Urothelium cell line (cell line): Measurements from ENCODE around the gene NDUFC2.
"Not testable (repeated sequence)": the region's sequence is repeated elsewhere in the genome, so short reads cannot be mapped to it uniquely, and the experiment has no call there.

Experiments used
- DNase-seq: peaks from one replicate; pipeline ENCODE4 v3.0.0; 2011; ENCODE audit warnings: low spot score, mixed read lengths
- FAIRE-seq: peaks from 2 replicates; lab custom pipeline; 2011; peaks lifted over from hg19 to GRCh38; lab: Jason Lieb, UNC

NDUFC2 gene

DNA sequence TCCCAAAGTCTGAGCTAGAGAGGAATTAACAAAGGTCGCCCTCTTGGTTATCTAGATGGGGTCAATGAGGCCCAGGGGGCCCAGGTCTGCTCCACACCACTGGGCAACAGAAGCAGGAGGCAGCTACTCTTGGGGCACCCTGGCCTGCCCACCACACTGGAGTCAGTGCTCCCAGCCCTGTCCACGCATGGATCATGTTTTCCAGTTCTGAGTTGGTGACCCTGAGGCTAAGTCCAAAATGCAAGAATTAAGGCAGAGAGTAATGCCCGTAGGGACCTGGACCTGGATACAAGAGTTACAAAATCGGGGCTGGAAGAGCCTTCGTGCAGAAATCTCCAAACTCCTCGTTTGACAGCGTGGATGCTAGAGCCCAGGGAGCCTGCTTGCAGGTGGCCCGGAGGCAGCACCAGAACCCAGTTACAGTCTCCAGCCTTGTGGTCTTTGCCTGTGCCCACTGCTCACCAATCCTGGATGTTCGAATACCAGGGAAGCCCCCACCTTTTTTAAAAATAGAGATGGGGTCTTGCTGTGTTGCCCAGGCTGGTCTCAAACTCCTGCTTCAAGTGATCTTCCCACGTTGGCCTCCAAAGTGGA, 22.1 kb downstream of the NDUFC2 start:
- DNase-seq (no peak), FAIRE-seq (no peak)

DNA sequence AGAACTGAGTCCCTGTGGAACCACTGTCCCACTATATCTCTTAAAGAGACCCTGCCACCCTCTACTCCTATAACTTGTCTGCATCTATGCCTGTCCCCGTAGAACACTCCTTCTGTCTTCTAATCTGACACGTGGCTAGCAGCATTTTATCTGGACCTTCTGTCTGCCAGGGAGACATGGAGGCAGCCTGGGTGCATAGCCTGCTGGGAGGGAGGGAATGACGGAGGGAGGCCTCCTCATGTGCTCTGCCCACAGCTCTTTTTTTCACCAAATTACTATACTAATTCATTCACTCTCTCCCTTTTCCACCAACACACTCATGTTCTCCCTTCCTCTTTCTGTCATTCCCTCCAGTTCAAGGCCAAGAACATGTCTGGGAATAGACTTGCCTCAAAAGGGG, 23.6 kb downstream of the NDUFC2 start:
- no peak for DNase-seq
- no peak for FAIRE-seq

DNA sequence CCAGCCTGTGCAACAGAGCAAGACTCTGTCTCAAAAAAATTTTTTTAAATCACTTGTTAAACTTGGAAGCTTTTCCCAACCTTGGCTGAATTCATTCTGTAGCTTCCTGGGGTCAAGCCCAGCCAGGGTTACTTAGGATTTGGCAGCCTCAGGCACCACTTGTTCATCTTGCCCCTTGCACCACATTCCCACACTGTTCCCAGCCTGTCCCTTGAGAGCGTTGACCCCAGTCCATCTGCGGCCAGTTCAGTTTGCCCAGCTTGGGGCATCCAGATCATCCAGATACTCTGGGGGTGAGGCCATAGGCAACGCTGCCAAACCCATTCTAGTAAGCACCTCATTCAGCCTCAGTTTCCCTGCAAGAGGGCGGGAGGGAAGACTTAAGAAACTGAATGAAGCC, 24.7 kb downstream of the NDUFC2 start:
- DNase-seq (no peak), FAIRE-seq (no peak)

DNA sequence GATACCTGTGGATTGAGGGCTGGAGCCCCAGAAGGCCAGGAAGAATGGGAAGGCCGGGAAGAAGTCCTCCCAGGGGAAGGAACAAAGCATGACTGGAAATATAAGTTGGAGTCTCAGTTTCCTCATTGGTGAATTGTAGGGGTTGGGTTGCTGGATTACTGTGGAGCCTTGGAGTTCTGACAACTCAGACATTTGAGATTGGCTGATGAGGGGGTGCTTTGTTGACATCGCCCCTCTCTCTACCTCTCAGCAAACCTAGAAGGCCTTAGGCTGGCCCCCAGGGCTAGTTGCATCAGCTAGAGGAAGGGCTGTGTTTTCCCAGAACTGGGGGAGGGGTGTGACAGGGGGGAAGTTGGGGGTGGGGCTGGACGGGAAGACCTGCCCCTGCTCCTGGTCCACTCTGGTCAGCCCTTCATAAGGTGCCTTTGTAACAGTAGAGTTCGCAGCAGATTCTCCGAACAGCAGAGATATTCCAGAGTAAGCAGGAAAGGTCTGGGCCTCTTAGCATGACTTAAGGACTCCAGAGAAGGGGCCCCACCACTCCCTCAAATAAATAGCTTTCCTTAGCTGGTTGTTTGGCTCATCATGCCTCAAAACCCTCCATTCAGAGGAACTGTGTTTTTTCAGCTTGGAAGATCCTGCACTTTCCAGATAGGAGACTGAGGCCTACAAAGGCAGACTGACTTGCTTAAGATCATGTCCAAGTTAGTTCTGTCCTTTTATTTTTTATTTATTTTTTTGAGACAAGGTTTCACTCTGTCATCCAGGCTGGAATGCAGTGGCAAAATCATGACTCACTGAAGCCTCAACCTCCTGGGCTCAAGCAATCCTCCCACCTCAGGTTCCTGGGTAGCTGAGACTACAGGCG, 28.5 kb downstream of the NDUFC2 start:
- no peak for FAIRE-seq
- DNase-seq = peak; percentile 50

DNA sequence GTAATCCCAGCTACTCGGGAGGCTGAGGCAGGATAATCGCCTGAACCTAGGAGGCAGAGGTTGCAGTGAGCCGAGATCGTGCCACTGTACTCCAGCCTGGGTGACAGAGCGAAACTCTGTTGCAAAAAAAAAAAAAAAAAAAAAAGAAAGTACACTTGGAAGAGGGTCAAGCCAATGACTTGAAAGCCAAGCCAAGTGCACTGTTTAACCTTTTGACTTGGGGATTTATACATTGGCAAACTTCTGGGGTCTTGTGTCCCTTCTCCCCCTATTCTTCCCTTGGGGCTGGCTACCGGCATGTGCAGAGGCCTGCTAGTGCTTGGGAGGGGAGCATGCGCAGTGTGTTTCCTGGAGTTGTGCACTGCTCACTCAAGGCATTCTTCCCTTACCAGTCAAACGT, 30.3 kb downstream of the NDUFC2 start:
- no peak for DNase-seq
- FAIRE-seq = no peak

DNA sequence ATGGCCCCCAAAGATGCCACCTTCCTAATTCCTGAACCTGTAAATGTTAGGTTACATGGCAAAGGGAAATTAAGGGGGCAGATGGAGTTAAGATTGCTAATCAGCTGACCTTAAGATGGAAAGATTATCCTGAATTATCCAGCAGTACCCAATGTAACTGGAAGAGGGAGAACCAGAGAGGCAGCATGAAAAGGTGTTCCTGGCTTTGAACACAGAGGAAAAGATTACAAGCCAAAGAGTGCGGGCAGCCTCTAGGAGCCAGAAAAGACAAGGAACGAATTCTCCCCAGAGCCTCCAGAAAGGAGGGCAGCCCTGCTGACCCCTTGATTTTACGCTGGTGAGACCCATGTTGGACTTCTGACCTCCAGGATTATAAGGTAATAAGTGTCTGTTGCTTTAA, 31.1 kb downstream of the NDUFC2 start:
- FAIRE-seq (no peak), DNase-seq (no peak)

DNA sequence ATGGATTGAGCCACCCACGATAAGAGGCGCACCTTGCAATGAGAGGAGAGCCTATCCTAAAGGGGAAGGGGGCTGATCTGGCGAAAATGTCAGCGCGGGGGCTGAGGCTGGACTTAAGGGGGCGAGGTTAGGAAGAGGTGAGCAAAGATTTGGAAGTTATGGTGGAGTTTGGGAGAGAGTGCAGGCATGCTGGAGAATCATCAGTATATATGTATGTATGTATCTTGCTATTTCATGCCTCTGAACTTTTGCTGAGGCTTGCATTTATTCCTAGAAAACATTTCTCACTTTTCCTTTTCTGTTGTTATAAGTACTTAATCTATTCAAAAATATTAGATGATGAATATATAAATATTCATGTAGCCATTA, 33.2 kb downstream of the NDUFC2 start:
- no peak for DNase-seq
- FAIRE-seq = no peak

DNA sequence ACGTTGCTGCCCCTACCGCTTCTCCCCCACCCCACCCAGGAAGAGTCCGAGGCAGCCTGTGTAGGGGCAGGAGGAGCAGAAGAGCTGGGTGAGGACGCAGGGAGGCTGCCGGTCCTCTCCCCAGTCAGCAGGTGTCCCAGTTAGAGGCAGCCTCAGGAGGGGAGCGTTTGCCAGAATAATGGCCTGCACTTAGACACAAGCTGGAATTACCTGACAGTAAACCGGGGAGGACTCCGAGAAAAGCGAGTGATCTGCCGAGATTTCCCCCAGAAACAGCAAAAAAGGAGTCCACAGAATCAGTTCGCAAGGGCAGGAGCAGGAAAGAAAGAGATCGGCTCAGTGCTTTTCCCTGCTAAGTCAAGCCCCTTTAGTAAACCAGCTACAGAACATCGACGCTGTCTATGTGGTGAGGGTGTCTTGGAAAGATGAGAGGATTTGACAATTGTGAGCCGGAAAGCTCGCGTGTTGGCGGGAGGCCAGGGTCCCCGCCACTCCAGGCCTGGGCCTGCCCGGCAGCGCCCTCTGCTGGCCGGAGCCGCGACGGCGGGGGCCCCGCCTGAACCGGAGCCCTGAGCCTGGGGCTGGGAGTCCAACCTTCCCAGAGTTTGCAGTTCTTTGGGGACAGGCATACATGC, 33.7 kb downstream of the NDUFC2 start:
- peak; percentile 92 for DNase-seq
- no peak for FAIRE-seq

DNA sequence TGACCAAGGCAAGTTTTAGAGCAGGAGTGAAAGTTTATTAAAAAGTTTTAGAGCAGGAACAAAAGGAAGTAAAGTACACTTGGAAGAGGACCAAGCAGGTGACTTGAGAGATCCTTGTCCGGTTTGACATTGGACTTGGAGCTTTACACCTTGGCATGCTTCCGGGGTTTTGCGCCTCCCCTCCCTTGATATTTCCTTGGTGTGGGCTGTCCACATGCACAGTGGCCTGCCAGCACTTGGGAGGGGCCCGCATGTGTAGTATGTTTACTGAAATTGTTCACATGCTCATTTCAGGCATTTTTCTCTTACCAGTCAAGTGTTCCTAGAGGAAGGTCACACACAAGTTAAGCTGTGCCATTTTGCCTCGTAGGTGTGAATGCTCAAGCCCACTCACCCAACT, 35.0 kb downstream of the NDUFC2 start:
- no peak for DNase-seq
- FAIRE-seq = no peak

DNA sequence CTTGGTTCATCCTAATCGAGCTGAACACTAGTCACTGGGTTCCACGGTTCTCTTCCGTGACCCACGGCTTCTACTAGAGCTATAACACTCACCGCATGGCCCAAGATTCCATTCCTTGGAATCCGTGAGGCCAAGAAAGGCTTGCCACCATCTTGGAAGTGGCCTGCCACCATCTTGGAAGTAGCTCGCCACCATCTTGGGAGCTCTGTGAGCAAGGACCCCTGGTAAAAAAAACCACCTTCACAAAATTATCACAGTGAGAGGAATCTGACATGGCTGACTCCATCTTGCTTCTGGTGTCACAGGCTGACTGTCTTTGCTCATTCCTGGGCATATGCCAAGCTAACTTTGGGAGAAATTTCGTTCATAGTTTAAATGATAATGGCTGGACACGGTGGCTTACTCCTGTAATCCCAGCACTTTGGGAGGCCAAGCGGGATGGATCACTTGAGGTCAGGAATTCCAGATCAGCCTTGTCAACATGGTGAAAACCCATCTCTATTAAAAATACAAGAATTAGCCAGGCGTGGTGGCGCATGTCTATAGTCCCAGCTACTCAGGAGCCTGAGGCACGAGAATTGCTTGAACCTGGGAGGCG, 37.7 kb downstream of the NDUFC2 start:
- FAIRE-seq = no peak
- DNase-seq = no peak

DNA sequence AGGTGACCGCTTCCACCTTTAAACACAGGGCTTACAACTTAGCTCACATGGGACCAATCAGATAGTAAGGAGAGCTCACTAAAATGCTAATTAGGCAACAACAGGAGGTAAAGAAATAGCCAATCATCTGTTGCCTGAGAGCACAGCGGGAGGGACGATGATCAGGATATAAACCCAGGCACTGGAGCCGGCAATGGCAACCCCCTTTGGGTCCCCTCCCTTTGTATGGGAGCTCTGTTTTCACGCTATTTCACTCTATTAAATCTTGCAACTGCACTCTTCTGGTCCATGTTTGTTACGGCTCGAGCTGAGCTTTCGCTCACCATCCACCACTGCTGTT, 38.3 kb downstream of the NDUFC2 start:
- not testable (repeated sequence) for FAIRE-seq, DNase-seq

DNA sequence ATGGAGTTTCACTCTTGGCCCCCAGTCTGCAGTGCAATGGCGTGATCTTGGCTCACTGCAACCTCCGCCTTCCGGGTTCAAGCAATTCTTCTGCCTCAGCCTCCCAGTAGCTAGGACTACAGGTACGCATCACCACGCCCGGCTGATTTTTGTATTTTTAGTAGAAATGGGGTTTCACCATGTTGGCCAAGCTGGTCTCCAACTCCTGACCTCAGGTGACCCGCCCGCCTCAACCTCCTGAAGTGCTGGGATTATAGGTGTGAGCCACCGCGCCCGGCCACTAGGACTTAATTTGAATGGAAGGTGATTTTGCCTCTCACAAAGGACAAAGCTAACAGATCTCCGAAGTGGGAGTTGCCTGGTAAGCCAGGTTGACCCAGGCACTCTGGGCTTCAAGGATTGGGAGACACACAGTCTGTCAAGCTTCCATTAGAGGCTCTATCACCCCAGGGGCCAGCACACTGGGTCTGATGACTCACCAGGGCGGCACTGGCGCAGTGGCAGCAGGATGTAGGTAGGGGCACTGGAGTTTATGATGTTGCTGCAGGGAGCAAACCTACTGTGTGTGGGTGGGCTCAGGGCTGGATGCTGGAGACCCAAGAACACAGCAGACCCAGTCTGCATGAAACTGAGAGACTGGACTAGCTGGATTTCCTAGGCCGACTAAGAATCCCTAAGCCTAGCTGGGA, 38.8 kb downstream of the NDUFC2 start:
- no peak for FAIRE-seq
- no peak for DNase-seq

DNA sequence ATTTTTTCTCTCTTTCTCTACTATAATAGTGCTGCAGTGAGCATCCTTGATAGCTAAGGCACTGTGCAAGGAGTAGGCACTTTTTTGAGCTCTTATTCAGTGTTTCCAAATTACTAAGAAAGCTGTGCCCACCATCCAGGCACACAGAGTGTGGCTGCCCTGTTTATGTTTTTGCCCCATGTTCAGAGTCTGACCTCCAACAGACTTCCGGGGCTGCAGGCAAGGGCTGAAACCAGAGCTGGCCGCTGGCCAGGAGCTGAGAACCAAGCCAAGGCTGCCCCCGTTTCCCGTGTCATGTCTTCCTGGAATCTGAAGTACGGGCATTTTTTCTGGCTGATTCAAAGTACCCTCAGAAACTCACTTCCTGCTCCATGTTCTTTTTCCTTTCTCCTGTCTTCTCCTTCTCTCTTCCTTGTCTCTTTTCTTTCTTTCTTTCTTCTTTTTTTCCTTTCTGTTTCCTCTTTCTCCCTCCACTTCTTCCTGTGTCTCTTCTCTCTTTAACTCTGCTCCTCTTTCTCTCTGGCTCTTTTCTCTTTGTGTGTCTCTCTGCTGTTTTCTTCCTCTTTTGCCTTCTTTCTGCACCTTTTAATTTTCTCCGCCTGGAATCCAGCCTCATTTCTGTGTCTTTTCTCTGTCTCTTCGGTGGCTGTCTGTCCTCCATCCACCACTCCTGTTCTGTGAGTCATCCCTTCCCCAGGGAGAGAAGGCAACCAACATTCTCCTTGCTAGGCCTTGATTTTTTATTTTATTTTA, 39.6 kb downstream of the NDUFC2 start:
- DNase-seq (peak; percentile 88), FAIRE-seq (no peak)

DNA sequence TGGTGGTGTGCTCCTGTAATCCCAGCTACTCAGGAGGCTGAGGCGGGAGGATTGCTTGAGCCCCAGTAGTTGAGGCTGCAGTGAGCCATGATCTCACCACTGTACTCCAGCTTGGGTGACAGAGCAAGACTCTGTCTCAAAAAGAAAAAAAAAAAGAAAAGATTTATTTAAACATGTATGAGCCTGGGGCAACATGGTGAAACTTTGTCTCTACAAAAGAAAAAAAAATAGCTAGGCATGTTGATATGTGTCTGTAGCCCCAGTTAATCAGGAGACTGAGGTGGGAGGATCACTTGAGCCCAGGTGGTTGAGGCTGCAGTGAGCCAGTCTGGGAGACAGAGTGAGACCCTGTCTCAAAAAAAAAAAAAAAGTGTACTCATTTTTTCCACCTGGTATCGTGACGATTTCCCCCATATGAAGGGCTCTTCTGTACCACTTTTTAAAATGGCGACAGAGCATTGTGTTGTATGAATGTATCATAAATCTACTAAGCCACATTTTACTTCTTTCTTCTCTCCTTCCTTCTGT, 40.2 kb downstream of the NDUFC2 start:
- FAIRE-seq (no peak), DNase-seq (no peak)

DNA sequence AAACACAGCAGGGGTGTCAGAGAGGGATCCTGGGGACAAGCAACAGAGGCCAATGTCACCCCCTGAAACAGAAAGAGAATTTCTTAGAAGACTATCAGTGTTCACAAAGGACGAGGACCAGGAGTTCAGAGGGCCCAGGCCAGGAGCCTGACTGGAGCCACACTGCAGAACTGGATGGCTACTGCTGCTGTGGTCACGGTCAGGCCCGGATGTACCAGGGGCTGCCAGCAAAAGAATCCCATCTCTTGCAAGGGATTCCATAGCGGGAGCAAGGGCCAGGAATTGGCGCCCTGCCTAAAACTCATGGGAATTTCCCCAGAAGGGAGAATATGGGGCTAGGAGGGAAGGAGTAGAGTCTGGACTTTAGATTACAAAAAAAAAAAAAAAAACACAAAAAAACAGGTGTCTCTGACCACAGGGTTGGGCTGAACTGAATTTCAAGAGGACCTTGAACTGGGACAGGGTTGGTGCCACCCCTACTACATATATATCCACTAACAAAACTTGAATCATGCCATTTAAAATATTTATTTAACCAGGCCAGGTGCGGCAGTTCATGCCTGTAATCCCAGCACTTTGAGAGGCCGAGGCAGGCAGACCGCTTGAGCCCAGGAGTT, 40.9 kb downstream of the NDUFC2 start:
- FAIRE-seq (no peak), DNase-seq (peak; percentile 53)

DNA sequence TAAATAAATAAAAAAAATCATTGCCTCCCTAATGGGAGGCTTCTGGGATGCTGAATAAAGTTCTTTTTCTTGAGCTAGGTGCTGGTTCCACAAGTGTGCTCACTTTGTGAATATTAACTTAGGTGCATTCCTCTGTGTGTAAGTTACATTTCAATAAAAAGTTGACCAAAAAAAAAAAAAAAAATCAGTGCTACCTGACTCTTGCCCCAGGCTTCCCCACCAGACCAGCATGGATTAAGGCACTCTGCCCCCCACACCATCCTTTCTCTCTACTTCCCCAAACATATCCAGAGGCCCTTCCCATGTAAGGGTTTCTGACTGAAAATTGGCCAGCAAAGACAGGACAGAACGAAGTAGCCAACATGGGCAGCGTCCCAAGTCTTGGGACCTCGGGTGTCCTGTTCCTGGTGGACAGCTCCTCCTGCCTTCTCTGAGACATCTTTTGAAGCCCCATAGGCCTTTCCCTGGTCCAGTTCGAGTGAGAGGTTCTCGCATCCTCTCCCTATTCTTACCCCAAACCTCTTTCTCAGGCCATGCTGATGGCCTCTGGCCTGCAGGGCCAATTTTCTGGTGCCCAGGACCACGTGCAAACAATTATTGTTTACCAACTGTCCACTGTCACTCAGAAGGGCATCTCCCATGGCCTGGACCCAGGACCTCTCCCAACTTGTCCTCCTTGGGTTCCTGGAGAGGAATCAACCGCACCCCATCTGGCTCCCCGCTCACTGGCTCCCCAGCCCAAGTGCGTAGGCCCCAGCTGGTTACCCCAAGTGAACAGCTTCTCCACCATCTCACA, 41.6 kb downstream of the NDUFC2 start:
- FAIRE-seq (no peak), DNase-seq (no peak)

DNA sequence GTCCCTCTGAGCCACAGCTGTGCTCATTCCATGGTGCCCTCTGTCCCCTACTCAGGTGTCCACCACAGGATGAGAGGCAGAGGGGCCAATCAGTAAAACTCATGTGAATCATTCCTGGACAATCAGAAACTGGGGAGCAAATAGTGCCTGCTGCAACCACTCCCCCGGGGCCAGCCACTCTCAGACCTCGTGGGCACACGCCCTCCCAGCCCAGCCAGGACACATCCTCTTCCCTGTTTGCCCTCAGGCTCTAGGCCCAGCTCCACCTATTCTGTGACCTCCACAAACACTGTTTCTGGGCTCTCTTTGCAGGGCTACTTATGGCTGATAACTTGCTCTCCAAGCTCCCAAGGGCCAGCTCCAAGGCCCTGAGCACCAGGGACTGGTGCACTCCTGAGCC, 42.6 kb downstream of the NDUFC2 start:
- no peak for DNase-seq
- no peak for FAIRE-seq

DNA sequence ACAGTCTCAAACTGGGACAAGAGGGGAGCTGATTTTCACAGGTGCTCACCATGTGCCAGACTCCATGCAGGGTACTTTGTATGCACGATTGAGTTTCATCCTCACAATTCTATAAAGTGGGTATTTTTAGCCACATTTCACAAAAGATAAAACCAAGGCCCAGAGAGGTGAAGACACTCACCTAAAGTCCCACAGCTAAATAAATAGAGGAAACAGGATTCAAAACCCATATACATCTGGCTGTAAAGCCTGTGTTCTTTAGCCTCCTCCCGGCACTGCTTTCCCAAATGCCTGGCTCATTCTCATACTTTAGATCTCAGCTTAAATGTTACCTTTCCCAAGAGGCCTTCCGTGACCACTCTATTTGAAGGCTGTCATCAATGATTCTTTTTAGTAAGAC, 43.3 kb downstream of the NDUFC2 start:
- DNase-seq = no peak
- no peak for FAIRE-seq

DNA sequence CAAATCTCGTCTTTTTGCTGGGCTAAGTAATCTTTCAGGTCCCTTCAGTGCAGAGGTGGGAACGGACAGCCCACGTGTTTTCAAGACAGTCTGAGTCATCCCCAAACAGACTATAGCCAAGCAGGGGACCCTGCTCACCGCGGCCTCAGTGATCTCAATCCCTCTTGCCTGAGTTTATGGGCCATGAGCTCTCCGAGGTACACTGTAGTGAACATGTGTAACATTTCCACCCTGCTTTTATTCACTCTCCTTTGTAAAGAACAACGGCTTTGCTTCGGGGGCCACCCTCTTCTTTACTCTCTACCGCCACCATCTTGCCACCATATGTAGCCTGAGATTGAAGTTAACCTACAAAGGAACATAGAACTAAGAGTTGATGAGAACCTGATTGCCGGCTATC, 45.0 kb downstream of the NDUFC2 start:
- FAIRE-seq (peak; percentile 81), DNase-seq (no peak)
